Lower leg skin (tissue), 3 donors: ENCODE data around the gene SNX19.

ENCODE experiments used
- POLR2A ChIP-seq, 2 donors: fragments of 450-650 bp; IDR thresholded peaks; one replicate each; pipeline ENCODE4 v1.6.1; 2016 to 2017; ENCODE audit warnings: antibody characterized with exemption in 2 of 2, mild to moderate bottlenecking in 1 of 2, moderate library complexity in 1 of 2
- TF ChIP-seq, protein P1 (sequence below), 3 donors: fragments of 450-650 bp; IDR thresholded peaks; one replicate each; pipeline ENCODE4 v1.5.1; 2016; ENCODE audit warnings: antibody characterized with exemption in 3 of 3, mild to moderate bottlenecking in 3 of 3, moderate library complexity in 2 of 3

DNA sequence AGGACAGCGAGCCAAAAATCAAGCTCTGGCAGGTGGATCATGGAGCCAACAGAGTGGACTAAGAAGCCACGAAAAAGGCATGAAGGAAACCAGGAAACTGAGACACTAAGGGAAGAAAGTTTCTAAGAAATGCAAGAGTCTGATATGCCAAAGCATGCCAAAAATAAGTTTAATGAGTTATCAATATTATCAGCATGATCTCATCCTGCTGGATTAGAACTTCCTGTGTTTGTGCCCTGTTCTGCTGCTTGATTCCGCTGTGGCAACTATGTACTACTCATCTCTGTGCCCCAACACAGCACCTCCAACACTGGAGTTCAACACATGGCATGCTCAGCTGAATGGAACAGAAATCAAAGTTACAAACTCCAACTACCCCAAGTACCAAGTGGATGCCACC lies 10.8 kb downstream of the SNX19 start:
- TF ChIP-seq, protein P1, sequence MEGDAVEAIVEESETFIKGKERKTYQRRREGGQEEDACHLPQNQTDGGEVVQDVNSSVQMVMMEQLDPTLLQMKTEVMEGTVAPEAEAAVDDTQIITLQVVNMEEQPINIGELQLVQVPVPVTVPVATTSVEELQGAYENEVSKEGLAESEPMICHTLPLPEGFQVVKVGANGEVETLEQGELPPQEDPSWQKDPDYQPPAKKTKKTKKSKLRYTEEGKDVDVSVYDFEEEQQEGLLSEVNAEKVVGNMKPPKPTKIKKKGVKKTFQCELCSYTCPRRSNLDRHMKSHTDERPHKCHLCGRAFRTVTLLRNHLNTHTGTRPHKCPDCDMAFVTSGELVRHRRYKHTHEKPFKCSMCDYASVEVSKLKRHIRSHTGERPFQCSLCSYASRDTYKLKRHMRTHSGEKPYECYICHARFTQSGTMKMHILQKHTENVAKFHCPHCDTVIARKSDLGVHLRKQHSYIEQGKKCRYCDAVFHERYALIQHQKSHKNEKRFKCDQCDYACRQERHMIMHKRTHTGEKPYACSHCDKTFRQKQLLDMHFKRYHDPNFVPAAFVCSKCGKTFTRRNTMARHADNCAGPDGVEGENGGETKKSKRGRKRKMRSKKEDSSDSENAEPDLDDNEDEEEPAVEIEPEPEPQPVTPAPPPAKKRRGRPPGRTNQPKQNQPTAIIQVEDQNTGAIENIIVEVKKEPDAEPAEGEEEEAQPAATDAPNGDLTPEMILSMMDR (IDR thresholded peaks at IDR 0.05) = no peak
- TF ChIP-seq POLR2A (IDR thresholded peaks at IDR 0.05) = no peak
